A673 (cell line): ENCODE data around the gene LRP4. TPM values are rescaled to one million over a fixed set of nuclear protein-coding genes. Genes with fewer than 3 reads are reported as not detected.
"Not testable (repeated sequence)": the region's sequence is repeated elsewhere in the genome, so short reads cannot be mapped to it uniquely, and the experiment has no call there.

Experiments used
- BruUV-seq: library from RNA; stranded (reverse); fragments of 400-500 nt; replicated peaks from 2 replicates; lab custom pipeline; 2021; lab: Mats Ljungman, UMichigan
- CTCF ChIA-PET: fragments of 300-600 bp; sonication (Branson Sonifier 250); formaldehyde crosslinking; loops from one replicate; lab custom pipeline; 2022; ENCODE audit warnings: antibody characterized with exemption; lab: Charles Lee
- POLR2A ChIA-PET: fragments of 300-600 bp; sonication (Branson Sonifier 250); formaldehyde crosslinking; loops from one replicate; lab custom pipeline; 2022; ENCODE audit warnings: antibody characterized with exemption; ENCODE audit not compliant: low non-redundant PET; lab: Charles Lee
- DNase-seq: peaks from one replicate; pipeline ENCODE4 v3.0.0-alpha.2; 2015; ENCODE audit warnings: low spot score
- H3K27ac ChIP-seq: fragments of 200-600 bp; sonication (generic); 2 replicates; pipeline ENCODE4 v1.5.1; 2016; ENCODE audit warnings: mixed run types, low read depth, mild to moderate bottlenecking, mixed read lengths, antibody characterized with exemption, low read length; ENCODE audit not compliant: poor library complexity, severe bottlenecking
- H3K27me3 ChIP-seq: fragments of 200-600 bp; sonication (generic); replicated peaks from 2 replicates; pipeline ENCODE4 v1.6.1; 2017; ENCODE audit warnings: mixed run types, low read depth, mild to moderate bottlenecking, mixed read lengths, antibody characterized with exemption, low read length; ENCODE audit not compliant: insufficient read depth, poor library complexity
- H3K36me3 ChIP-seq: fragments of 200-600 bp; sonication (generic); 2 replicates; pipeline ENCODE4 v1.6.1; 2016; ENCODE audit warnings: mixed run types, mild to moderate bottlenecking, mixed read lengths, antibody characterized with exemption, low read length; ENCODE audit not compliant: insufficient read depth, poor library complexity, severe bottlenecking
- H3K4me1 ChIP-seq: fragments of 200-600 bp; sonication (generic); 2 replicates; pipeline ENCODE4 v1.6.1; 2017; ENCODE audit warnings: mixed run types, mild to moderate bottlenecking, mixed read lengths, antibody characterized with exemption, low read length; ENCODE audit not compliant: insufficient read depth, poor library complexity, severe bottlenecking
- H3K4me3 ChIP-seq: fragments of 200-600 bp; sonication (generic); 2 replicates; pipeline ENCODE4 v1.5.1; 2016; ENCODE audit warnings: low read depth, mixed run types, mild to moderate bottlenecking, mixed read lengths, low read length; ENCODE audit not compliant: poor library complexity, severe bottlenecking
- H3K9me3 ChIP-seq: fragments of 200-600 bp; sonication (generic); 2 replicates; pipeline ENCODE4 v1.6.1; 2016; ENCODE audit warnings: mixed run types, low read depth, mild to moderate bottlenecking, mixed read lengths, antibody characterized with exemption, low read length; ENCODE audit not compliant: poor library complexity, severe bottlenecking
- EZH2 ChIP-seq: fragments of 200-600 bp; sonication (generic); IDR thresholded peaks from 2 replicates; pipeline ENCODE4 v1.6.1; 2017; ENCODE audit warnings: borderline replicate concordance, low read depth, mild to moderate bottlenecking, mixed read lengths, antibody characterized with exemption, low read length; ENCODE audit not compliant: poor library complexity, severe bottlenecking
- intact Hi-C: fragments of 100-400 bp; cut with micrococcal nuclease; formaldehyde crosslinking; loops from one replicate; pipeline ENCODE4 v1.10.0; 2022; ENCODE audit not compliant: unreplicated experiment
- total RNA-seq: library from RNA; stranded (reverse); gene quantifications from 2 replicates; pipeline ENCODE4 v1.2.3, GENCODE V29; 2021
- TF ChIP-seq, protein P1 (sequence below): fragments of 300-800, 200-600 bp; sonication (generic); conservative IDR thresholded peaks from 2 replicates; pipeline ENCODE4 v1.5.1; 2017; ENCODE audit warnings: low read depth, mild to moderate bottlenecking, antibody characterized with exemption, low read length, moderate library complexity, mixed read lengths

Gene LRP4
- total RNA-seq, 1 experiment from 2014 or later, result 31.8 TPM

GRCh38 chr11:46930089-46930488 is 11.7 kb upstream of the LRP4 start:
- Histone ChIP-seq H3K27ac (no peak overlapping the region), H3K4me1 (no peaks in the 10 kb centered on the region), H3K9me3 (no peaks in the 10 kb centered on the region), H3K36me3 (no peaks in the 10 kb centered on the region), H3K27me3 (no peaks in the 10 kb centered on the region), H3K4me3 (no peak overlapping the region)
- TF ChIP-seq, protein P1, sequence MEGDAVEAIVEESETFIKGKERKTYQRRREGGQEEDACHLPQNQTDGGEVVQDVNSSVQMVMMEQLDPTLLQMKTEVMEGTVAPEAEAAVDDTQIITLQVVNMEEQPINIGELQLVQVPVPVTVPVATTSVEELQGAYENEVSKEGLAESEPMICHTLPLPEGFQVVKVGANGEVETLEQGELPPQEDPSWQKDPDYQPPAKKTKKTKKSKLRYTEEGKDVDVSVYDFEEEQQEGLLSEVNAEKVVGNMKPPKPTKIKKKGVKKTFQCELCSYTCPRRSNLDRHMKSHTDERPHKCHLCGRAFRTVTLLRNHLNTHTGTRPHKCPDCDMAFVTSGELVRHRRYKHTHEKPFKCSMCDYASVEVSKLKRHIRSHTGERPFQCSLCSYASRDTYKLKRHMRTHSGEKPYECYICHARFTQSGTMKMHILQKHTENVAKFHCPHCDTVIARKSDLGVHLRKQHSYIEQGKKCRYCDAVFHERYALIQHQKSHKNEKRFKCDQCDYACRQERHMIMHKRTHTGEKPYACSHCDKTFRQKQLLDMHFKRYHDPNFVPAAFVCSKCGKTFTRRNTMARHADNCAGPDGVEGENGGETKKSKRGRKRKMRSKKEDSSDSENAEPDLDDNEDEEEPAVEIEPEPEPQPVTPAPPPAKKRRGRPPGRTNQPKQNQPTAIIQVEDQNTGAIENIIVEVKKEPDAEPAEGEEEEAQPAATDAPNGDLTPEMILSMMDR, result no peak
- TF ChIP-seq EZH2, result no peak
- POLR2A ChIA-PET, result no interaction called here
- CTCF ChIA-PET, result no interaction called here
- DNase-seq, result no peak
- intact Hi-C loops, result loop anchor here (10.0 kb wide), 1 partner anchor 1505 kb away; no protein-coding TSS in a partner anchor
- no TSS peak for BruUV-seq

- H3K4me3 ChIP-seq, H3K27me3 ChIP-seq, BruUV-seq, H3K36me3 ChIP-seq, intact Hi-C loops, H3K9me3 ChIP-seq, CTCF ChIA-PET, POLR2A ChIA-PET, DNase-seq, H3K27ac ChIP-seq, H3K4me1 ChIP-seq: not testable (repeated sequence)
Measured at GRCh38 chr11:46928701-46929100, 10.4 kb upstream of the LRP4 start.

DNA sequence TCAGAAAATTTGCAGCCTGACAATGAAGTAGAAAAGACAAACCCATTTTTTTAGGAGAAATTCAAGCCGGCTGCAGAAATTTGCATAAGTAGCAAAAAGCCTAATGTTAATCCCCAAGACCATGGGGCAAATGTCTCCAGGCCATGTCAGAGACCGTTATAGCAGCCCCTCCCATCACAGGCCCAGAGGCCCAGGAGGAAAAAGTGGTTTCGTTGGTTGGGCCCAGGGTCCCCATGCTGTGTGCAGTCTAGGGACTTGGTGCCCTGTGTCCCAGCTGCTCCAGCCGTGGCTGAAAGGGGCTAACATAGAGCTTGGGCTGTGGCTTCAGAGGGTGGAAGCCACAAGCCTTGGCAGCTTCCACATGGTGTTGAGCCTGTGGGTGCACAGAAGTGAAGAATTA is 9.6 kb upstream of the LRP4 start:
- H3K27me3 ChIP-seq, H3K4me1 ChIP-seq, H3K4me3 ChIP-seq, H3K9me3 ChIP-seq, DNase-seq, H3K27ac ChIP-seq, POLR2A ChIA-PET, CTCF ChIA-PET, BruUV-seq, intact Hi-C loops, H3K36me3 ChIP-seq: not testable (repeated sequence)

DNA sequence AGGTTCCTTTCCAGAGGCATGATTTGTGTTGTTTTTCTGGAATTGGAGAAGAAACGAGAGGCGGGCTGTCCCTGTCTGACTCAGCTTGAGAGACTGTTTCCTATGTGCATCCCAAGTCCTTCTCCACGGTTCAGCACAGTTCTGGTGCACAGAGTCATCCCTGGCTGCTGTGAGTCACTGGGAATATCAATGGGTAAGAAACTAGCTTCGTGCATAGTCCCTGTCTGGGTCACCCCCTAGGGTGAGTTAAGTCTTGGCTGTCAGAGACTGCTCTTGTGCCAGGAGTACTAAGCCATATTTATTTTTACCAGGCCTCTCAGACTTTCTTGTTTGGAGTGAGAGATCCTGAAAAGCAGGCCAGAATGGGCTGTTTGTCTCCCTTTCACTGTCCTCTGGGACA is 2.4 kb upstream of the LRP4 start:
- intact Hi-C loops, result no loop called here
- Histone ChIP-seq H3K27me3 (no peaks in the 10 kb centered on the region), H3K36me3 (no peaks in the 10 kb centered on the region), H3K4me1 (peaks cover 17% of the 10 kb centered on the region), H3K4me3 (no peak overlapping the region), H3K27ac (no peak overlapping the region), H3K9me3 (no peaks in the 10 kb centered on the region)
- TF ChIP-seq, protein P1, result no peak
- no peak for TF ChIP-seq EZH2
- ChIA-PET CTCF (interaction anchor here (0.6 kb wide), 1 partner anchor 93 kb away, joined by 8 read pairs; no protein-coding TSS in a partner anchor), POLR2A (interaction anchor here (0.5 kb wide), 1 partner anchor 16 kb away, joined by 20 read pairs; no protein-coding TSS in a partner anchor)
- DNase-seq, result peak; percentile 55
- BruUV-seq, result no TSS peak
